Endodermal cell (in vitro differentiated cells): ENCODE results near the gene PIP5K1B. TPM values are rescaled to one million over a fixed set of nuclear protein-coding genes. Genes with fewer than 3 reads are reported as not detected.

Experiments used
- DNase-seq: peaks from one replicate; pipeline ENCODE4 v3.0.0-alpha.2; 2017
- H3K27ac ChIP-seq: 2 replicates; pipeline ENCODE4 v1.5.1; 2013; ENCODE audit warnings: mild to moderate bottlenecking, low read depth, low read length, moderate library complexity
- H3K27me3 ChIP-seq: 2 replicates; pipeline ENCODE4 v1.6.1; 2013; ENCODE audit warnings: mild to moderate bottlenecking, low read length, moderate library complexity; ENCODE audit not compliant: insufficient read depth, control insufficient read depth, poor library complexity, severe bottlenecking
- H3K36me3 ChIP-seq: 2 replicates; pipeline ENCODE4 v1.7.0; 2013; ENCODE audit warnings: mild to moderate bottlenecking, low read length, moderate library complexity; ENCODE audit not compliant: control insufficient read depth, insufficient read depth
- H3K4me1 ChIP-seq: one replicate; pipeline ENCODE4 v1.7.0; 2013; ENCODE audit warnings: low read length; ENCODE audit not compliant: control insufficient read depth, insufficient read depth
- H3K4me3 ChIP-seq: 2 replicates; pipeline ENCODE4 v1.5.1; 2013; ENCODE audit warnings: mild to moderate bottlenecking, low read length, moderate library complexity
- H3K9ac ChIP-seq: 2 replicates; pipeline ENCODE4 v1.6.1; 2013; ENCODE audit warnings: mild to moderate bottlenecking, low read length, moderate library complexity; ENCODE audit not compliant: poor library complexity, severe bottlenecking; ENCODE audit errors: extremely low read depth
- H3K9me3 ChIP-seq: 2 replicates; pipeline ENCODE4 v1.6.1; 2013; ENCODE audit warnings: mild to moderate bottlenecking, low read length, moderate library complexity; ENCODE audit not compliant: control insufficient read depth
- H3K27ac Mint-ChIP-seq: 2 replicates; pipeline ENCODE4 v1.8.0; 2020; ENCODE audit warnings: mixed read lengths
- H3K27me3 Mint-ChIP-seq: 2 replicates; pipeline ENCODE4 v1.8.0; 2021; ENCODE audit warnings: mild to moderate bottlenecking, mixed read lengths; ENCODE audit not compliant: insufficient read depth
- H3K36me3 Mint-ChIP-seq: 2 replicates; pipeline ENCODE4 v1.8.0; 2020; ENCODE audit warnings: low read depth, mixed read lengths
- H3K4me1 Mint-ChIP-seq: 2 replicates; pipeline ENCODE4 v1.8.0; 2020; ENCODE audit warnings: mixed read lengths
- H3K4me3 Mint-ChIP-seq: 2 replicates; pipeline ENCODE4 v1.8.0; 2020; ENCODE audit warnings: mild to moderate bottlenecking, moderate library complexity, mixed read lengths
- H3K9me3 Mint-ChIP-seq: 2 replicates; pipeline ENCODE4 v1.8.0; 2020; ENCODE audit warnings: mild to moderate bottlenecking, mixed read lengths
- WGBS, 2 experiments: methylation state at CpG; one replicate each; pipeline versions ENCODE4 v1.1.5 to v1.1.7; 2013; ENCODE audit warnings: missing lambda C conversion rate in 2 of 2, mixed read lengths in 1 of 2; ENCODE audit not compliant: insufficient coverage in 1 of 2, insufficient read length in 1 of 2; 5-methylcytosine and 5-hydroxymethylcytosine counted together
- total RNA-seq, 2 donors: library from RNA; stranded (reverse); fragmentation: NEBNext Ultra II Directional in 1 of 2; extraction: Animal tissue kit (Norgen Biotek cat#: 25700) in 1 of 2; gene quantifications; 2 replicates in 1 of 2; 3 replicates in 1 of 2; pipeline ENCODE4 v1.2.1, GENCODE V29; 2021
- TF ChIP-seq, protein P1 (sequence below): fragments of 200-600 bp; sonication (generic); conservative IDR thresholded peaks from 2 replicates; pipeline ENCODE4 v1.5.0; 2021; ENCODE audit warnings: antibody characterized with exemption, mild to moderate bottlenecking

Gene PIP5K1B
- total RNA-seq, 2 donors from 2014 or later: 8.5 to 10.2 TPM

DNA sequence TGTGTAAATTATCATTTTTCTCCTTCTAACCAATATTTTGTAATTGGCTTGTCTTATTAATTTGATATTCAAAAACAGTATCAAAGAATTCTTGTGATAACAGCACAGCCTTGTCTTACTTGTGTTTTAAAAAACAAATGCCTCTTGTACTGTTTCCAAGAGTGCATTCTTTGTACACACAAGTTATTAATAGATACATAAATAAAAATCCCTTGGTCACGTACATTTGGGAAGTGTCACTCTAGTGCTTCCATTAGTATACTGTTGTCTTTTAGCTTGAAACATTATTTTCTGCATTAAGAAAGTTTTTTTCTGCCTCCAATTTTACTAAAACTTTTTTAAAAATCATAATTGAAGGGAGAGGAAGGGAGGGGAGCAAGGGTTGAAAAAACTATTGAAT is 133.2 kb downstream of the PIP5K1B start:
- no peaks in the 10 kb centered on the region for H3K4me1 ChIP-seq
- no peaks in the 10 kb centered on the region for H3K36me3 ChIP-seq
- Mint-ChIP-seq H3K9me3 (no peaks in the 10 kb centered on the region), H3K27me3 (no peaks in the 10 kb centered on the region), H3K4me3 (no peak overlapping the region), H3K27ac (no peak overlapping the region), H3K36me3 (peaks cover 3% of the 10 kb centered on the region), H3K4me1 (no peaks in the 10 kb centered on the region)
- no peak overlapping the region for H3K9ac ChIP-seq
- H3K4me3 ChIP-seq: no peak overlapping the region
- no peak overlapping the region for H3K27ac ChIP-seq
- no peaks in the 10 kb centered on the region for H3K9me3 ChIP-seq
- TF ChIP-seq, protein P1, sequence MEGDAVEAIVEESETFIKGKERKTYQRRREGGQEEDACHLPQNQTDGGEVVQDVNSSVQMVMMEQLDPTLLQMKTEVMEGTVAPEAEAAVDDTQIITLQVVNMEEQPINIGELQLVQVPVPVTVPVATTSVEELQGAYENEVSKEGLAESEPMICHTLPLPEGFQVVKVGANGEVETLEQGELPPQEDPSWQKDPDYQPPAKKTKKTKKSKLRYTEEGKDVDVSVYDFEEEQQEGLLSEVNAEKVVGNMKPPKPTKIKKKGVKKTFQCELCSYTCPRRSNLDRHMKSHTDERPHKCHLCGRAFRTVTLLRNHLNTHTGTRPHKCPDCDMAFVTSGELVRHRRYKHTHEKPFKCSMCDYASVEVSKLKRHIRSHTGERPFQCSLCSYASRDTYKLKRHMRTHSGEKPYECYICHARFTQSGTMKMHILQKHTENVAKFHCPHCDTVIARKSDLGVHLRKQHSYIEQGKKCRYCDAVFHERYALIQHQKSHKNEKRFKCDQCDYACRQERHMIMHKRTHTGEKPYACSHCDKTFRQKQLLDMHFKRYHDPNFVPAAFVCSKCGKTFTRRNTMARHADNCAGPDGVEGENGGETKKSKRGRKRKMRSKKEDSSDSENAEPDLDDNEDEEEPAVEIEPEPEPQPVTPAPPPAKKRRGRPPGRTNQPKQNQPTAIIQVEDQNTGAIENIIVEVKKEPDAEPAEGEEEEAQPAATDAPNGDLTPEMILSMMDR: no peak
- no peak for DNase-seq
- no peaks in the 10 kb centered on the region for H3K27me3 ChIP-seq
- 100% methylated on average over 1 of the region's 1 CpG; no CpG with 5 or more reads in 1 of the 2 experiments for WGBS, 2 experiments

DNA sequence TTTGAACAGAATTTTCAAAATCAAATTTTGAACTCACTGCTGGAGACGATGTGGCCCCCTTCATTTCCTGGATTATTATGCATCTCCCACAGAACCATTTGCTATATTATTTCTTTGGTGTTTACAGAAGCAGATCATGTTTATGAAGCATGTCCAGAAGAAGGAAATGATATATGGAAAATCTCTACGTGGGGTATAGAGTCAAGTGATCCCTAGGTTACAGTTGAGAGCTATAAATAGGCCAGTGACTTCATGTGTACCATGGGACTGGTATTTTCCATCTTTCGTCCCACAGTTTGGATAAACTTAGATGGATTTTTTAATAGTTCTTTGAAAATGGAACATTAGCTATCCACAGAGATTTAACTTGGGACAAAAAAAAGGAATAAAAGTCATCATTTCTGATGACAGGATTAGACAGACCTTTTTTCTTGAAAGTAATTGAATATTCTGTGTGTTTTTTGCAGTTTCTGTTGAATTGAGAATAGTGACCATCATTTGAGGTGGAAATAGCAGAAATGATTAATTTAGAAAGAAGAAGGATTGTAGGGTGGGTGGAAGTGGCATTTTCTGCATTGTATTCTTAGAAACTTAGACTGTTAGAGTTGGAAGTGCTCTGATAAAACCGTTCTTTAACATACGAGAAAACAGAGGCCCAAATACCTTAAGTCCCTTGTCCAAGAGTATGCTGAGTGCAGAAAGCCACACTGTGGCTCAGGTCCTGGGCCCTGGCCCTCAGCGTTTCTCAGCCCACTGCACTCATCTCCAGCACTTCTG is 136.4 kb downstream of the PIP5K1B start:
- no peak for DNase-seq
- Mint-ChIP-seq H3K27ac (no peak overlapping the region), H3K4me1 (peaks cover 5% of the 10 kb centered on the region), H3K9me3 (no peaks in the 10 kb centered on the region), H3K4me3 (no peak overlapping the region), H3K36me3 (peaks cover 3% of the 10 kb centered on the region), H3K27me3 (no peaks in the 10 kb centered on the region)
- Histone ChIP-seq H3K9me3 (no peaks in the 10 kb centered on the region), H3K27ac (no peak overlapping the region), H3K27me3 (no peaks in the 10 kb centered on the region), H3K36me3 (no peaks in the 10 kb centered on the region), H3K9ac (no peak overlapping the region), H3K4me1 (no peaks in the 10 kb centered on the region), H3K4me3 (no peak overlapping the region)
- WGBS, 2 experiments: 79 to 84% methylated on average over 5 to 6 of the region's 6 CpGs
- TF ChIP-seq, protein P1: no peak

DNA sequence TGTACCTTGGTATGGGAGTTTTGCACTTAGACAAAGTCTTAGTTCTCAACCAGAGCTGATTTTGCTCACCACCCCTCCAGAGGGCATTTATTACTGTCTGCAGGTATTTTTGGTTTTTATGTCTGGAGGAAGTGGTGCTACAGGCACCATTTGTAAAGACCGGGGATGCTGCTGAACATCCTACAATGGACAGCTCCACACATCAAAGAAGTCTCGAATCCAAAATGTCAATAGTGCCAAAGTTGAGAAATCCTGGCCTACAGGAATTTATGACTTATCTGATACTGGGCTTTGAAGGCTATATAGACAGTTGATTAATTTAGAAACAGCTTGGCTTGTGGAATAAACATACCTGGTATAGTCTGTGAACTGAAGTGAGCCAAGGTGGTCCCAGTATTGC is 137.5 kb downstream of the PIP5K1B start:
- WGBS, 2 experiments: 90 to 91% methylated on average over 2 of the region's 2 CpGs
- no peak for DNase-seq
- no peak overlapping the region for H3K4me3 Mint-ChIP-seq

More for the DNA sequence above, 137.5 kb downstream of the PIP5K1B start:
- Mint-ChIP-seq H3K27ac (no peak overlapping the region), H3K36me3 (peaks cover 3% of the 10 kb centered on the region), H3K4me1 (peaks cover 5% of the 10 kb centered on the region), H3K9me3 (no peaks in the 10 kb centered on the region), H3K27me3 (no peaks in the 10 kb centered on the region)
- Histone ChIP-seq H3K36me3 (no peaks in the 10 kb centered on the region), H3K9me3 (no peaks in the 10 kb centered on the region), H3K27ac (no peak overlapping the region), H3K4me1 (no peaks in the 10 kb centered on the region), H3K27me3 (no peaks in the 10 kb centered on the region), H3K9ac (no peak overlapping the region), H3K4me3 (no peak overlapping the region)
- TF ChIP-seq, protein P1: no peak
